HL-60/S4 treated with retinoic acid at 250 ng/mL for 4 days and 3 days (cell line): ENCODE measurements around the gene GTF2A1.
"Not testable (repeated sequence)": the region's sequence is repeated elsewhere in the genome, so short reads cannot be mapped to it uniquely, and the experiment has no call there.

ENCODE experiments used
- in situ Hi-C: fragments of 300-500 bp; cut with MboI; formaldehyde crosslinking; loops from 2 replicates; pipeline ENCODE4 v1.7.0; 2022; ENCODE audit warnings: low sequenced_read_pairs

The GTF2A1 gene

GRCh38 chr14:81233615-81234014, 12.9 kb upstream of the GTF2A1 start:
- in situ Hi-C loops, result no loop called here

DNA sequence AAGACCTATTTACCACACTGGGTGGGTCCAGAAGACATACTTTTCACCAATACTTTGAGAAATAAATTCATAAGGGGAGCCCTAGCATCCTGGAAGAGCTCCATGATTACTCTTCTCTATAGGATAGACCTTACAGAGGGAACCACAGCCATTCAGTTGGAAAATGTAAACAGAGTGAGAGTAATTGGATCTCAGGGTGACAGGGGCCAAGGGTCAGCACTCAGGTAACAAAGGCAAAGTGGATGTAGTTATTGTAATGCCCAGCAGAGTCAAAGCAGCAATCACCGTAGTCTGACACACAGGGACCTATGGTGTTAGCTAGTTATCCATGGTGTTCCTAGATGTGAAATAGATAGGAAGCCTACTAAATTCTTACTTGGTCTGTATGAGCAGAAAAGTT, 10.8 kb upstream of the GTF2A1 start:
- in situ Hi-C loops, result no loop called here

DNA sequence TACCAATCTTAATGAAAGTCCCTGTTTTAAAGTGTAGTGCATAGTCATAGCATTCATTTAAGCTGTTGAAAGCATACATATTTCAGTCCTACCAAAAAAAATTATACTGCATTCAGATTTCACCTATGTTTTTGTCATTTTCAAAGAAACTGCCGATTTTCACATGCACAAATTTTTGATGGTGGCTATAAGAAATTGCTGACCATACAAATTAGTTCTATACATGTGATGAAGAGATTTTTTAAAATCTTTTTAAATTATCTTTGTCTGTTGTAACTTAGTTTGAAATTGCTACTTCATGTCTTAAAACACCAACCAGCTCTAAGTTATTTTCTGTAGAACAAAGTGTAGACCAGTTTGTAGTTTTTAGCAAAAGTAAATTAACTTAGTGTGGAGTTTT, 3.5 kb upstream of the GTF2A1 start:
- in situ Hi-C loops, result no loop called here

- in situ Hi-C loops, result not testable (repeated sequence)
Measured at GRCh38 chr14:81223788-81224187, 3.0 kb upstream of the GTF2A1 start.

- in situ Hi-C loops, result no loop called here
Measured at GRCh38 chr14:81222691-81223090, 1.9 kb upstream of the GTF2A1 start.

GRCh38 chr14:81222126-81222525, 1.4 kb upstream of the GTF2A1 start:
- in situ Hi-C loops, result no loop called here

DNA sequence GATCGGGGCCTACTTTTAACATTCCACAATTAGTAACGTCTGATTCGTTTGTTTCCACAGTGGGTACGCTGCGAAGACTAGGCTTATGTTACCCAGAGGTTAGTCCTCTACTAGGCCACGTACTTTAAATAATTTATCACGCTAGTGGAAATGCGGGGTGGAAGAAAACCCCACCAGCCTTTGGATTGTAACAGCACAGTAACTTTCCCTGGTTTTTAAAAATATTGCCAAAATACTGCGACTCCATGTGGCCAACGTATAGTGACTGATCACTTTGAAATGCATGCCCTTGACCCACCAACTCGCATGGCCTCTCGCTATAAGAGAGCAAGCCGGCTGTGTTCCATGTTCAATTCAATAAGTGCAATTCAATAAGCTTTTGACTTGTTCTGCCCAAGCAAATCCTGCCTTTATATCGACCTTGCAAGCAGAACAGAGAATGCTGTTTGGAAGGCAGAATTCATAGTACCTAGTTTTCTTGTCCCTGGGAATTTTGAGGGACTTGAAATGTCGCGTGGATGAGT, 882 bp upstream of the GTF2A1 start:
- in situ Hi-C loops, result no loop called here

DNA sequence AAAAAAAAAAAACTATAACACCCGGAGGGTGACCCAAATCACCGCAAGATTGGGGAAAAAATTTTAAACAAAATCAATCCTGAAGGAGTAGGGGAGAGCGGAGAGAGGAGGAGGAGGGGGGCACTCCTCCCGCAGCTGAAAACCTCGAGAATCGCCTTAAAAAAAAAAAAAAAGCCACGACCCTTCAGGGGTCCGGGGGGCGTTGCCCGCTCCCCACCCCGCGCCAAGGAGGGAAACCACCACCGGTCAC, 254 bp downstream of the GTF2A1 start:
- in situ Hi-C loops, result no loop called here

DNA sequence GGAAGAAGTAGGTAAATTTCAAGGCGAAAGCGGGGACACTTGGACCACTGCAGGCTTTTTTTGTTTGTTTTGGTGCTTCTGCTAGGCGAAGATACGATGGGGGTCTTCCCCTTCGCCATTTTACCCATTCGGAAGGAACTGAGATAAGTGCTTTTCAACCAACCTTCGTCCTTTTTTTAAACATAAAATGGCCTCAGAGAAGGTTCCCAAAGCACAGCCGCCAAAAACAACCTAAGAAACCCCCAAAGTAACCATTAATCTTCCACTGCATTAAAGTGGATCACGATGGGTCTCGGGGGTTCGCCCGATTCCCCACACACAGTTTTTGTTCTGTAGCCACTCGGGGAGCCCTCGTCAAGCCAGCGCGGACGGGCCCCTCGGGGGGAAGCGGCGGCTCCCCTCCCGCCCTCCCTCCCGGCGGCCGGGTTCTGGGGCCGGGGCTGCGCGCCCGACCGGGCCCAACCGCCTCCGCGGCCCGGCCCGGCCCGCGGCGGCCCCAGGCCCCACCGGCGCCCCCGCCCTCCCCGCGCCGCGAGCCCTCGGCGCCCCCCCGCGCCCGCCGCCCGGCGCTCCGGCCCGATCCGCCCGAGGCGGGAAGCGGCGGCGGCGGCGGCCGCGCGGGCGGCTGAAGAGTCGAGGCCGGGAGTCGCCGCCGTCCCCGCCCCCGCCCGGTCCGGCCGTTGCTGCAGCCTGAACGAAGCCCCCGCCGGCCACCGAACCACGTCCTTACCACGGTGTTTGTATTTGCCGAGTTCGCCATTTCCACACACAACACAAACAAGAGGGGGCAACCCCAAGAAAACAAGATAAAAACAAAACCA, 790 bp downstream of the GTF2A1 start:
- in situ Hi-C loops, result no loop called here

DNA sequence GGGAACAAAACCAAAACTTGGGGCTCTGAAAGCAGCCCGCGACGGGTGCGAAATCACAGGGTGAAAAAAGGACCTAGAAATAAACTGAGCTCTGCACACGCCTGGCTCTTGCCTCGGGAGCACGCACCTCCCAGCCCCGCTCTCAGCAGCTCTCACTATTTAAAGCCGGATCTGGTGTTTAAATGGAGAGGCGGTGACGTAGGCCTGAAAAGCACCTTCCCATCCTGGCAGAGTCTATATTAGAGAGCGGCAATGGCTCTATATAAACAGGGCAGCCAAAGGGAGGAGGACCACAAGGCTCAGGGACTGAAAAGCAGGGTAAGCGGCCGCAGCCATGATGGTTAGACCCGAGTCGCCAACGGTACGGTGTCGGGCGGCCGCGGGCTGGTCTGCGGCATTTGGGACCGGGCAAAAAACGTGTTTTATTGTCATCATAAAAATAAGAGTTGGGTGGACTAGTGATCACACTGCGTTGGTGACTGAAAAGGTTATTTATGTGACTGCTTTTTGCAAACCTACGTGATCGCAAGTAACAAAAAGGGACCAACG, 1.5 kb downstream of the GTF2A1 start:
- in situ Hi-C loops, result no loop called here

DNA sequence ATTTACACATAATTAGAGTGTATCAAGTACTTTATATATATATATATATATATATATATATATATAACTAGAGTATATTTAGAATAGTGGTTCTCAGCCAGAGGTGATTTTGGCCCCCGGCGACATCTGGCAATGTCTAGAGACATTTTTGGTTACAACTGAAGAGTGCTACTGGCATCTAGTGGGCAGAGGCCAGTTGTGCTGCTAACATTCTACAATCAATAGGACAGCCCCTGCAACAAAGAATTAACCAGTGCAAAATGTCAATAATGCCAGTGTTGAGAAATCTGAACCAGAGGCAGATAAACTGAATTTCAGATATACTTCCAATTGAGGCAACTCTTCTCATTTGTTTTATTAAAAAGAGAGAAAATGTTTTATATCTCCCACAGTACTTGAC, 8.9 kb downstream of the GTF2A1 start:
- in situ Hi-C loops, result no loop called here

DNA sequence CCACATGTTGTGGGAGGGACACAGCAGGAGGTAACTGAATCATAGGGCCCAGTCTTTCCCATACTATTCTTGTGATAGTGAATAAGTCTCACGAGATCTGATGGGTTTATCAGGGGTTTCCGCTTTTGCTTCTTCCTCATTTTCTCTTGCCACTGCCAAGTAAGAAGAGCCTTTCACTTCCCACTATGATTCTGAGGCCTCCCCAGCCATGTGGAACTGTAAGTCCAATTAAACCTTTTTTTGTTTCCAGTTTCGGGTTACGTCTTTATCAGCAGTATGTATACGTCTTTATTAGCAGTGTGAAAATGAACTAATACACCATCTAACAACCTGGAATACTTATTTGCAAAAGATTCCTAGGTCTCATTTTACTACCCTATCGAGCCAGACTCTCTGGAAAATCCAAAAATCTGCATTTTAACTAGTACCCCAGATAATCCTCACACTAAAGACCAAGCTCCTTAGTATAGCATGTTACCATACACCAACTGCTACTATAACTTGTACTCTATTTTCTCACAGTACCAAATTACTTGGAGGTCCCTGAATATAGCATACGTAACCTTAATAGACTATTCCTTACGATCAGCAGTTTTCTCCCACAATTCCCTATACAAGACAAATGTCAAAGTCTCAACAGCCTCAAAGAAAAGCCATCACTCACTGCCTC, 11.5 kb downstream of the GTF2A1 start:
- in situ Hi-C loops, result no loop called here

DNA sequence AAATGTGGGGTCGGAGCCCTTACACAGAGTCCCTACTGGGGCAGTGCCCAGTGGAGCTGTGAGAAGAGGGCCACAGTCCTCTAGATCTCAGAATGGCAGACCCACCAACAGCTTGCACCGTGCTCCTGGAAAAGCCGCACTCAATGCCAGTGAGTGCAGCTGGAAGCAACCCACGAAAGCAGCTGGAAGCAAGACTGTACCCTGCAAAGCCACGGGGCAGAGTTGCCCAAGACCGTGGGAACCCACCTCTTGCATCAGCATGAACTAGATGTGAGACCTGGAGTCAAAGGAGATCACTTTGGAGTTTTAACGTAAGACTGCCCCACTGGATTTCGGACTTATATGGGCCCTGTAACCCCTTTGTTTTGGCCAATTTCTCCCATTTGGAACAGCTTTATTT, 12.3 kb downstream of the GTF2A1 start:
- in situ Hi-C loops, result no loop called here

- in situ Hi-C loops, result no loop called here
Measured at GRCh38 chr14:81206115-81206514, 14.6 kb downstream of the GTF2A1 start.

GRCh38 chr14:81205639-81206038, 15.1 kb downstream of the GTF2A1 start:
- in situ Hi-C loops, result no loop called here

- in situ Hi-C loops, result no loop called here
Measured at GRCh38 chr14:81200054-81200453, 20.7 kb downstream of the GTF2A1 start.

DNA sequence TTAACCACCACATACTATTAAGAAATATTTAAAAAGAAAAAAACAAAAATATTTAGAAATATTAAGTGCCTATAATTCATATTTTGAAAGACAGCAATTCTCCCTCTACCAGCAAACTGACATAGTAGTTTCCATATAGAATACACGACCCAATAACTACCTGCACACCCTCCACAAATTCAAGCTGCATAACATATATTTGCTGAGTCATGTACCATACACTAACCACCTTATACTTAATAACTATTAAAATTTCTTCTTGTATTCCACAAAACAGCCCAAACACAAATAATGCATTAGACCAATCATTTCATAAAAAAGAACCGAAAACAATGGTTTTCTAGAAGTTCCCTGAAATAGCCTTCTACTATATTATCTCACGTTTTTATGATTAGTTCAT, 21.7 kb downstream of the GTF2A1 start:
- in situ Hi-C loops, result no loop called here

DNA sequence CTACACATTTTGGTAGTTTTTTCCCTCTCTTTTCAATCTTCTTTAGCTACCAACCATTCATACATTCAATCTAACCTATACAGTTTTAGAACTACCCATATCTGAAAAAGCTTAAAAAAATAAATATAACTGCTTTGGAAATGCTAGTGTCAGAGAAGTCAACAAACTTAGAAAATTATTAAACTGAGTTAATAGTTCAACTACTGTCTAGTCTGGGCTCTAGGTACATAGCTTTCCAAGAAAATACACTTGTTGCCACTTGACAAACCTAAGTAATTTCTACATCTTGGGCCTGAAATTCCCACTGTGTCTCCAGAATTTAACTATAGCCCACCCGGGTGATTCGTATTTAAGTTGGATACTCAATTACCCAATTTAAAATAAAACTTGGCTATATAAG, 22.1 kb downstream of the GTF2A1 start:
- in situ Hi-C loops, result no loop called here

- in situ Hi-C loops, result no loop called here
Measured at GRCh38 chr14:81193924-81194633, 26.7 kb downstream of the GTF2A1 start.

DNA sequence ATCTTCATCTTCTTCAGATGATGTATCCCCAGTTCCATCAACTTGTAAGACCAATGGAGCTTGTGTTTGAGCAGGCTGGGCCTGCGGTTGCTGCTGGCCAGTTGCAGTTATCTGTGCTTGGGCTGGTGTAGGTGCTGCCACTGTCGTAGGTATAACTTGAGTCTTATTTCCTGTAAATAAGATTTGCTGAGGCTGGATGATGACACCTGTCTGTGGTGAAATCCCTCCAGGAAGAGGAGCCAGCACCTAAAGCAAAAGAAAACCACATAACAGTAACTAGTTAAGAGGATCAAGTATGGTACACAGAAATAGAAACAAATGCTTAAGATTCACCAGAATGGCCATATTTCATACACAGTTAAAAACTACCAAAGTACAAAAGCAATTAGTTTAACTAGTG, 28.2 kb downstream of the GTF2A1 start:
- in situ Hi-C loops, result no loop called here

DNA sequence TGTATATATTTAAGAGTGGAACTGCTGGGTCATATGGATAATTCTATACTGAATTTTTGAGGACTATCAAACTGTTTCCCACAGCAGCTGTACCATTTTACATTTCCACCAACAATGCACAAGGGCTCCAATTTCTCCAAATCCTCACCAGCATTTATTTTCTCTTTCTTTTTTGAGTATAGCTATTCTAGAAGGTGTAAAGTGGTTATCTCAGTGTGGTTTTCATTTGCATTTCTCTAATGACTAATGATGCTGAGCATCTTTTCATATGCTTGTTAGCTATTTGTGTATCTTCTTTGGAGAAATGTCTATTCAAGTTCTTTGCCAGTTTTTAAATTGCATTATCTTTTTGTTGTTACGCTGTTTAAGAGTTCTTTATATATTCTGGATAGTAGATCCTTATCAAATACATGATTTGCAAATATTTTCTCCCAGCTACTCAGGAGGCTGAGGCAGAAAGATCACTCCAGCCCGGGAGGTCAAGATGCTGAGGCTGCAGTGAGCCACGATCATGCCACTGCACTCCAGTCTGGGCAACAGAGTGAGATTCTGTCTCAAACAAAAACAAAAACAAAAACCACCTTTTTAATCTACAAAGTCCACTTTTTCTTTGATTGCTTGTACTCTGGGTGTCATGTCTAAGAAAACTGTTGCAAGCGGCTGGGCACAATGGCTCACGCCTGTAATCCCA, 32.8 kb downstream of the GTF2A1 start:
- in situ Hi-C loops, result no loop called here
